OCI-LY7 (cell line): ENCODE measurements around the gene RTL9.
"Not testable (repeated sequence)": the region's sequence is repeated elsewhere in the genome, so short reads cannot be mapped to it uniquely, and the experiment has no call there.

Source experiments
- EZH2phosphoT487 ChIP-seq: fragments of 200-600 bp; sonication (generic); IDR thresholded peaks from 2 replicates; pipeline ENCODE4 v1.6.1; 2018; ENCODE audit warnings: low read depth, borderline replicate concordance, mild to moderate bottlenecking, mixed run types, antibody characterized with exemption, low read length, moderate library complexity, mixed read lengths
- TF ChIP-seq, protein P1 (sequence below): fragments of 200-600 bp; sonication (generic); conservative IDR thresholded peaks from 2 replicates; pipeline ENCODE4 v1.5.1; 2014; ENCODE audit warnings: mild to moderate bottlenecking, antibody characterized with exemption, low read length, moderate library complexity, mixed read lengths

DNA sequence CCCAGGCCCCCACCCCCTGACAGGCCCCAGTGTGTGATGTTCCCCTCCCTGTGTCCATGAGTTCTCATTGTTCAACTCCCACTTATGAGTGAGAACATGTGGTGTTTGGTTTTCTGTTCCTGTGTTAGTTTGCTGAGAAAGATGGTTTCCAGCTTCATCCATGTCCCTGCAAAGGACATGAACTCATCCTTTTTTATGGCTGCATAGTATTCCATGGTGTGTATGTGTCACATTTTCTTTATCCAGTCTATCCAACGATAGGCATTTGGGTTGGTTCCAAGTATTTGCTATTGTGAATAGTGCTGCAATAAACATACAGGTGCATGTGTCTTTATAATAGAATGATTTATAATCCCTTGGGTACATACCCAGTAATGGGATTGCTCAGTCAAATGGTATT is 30.0 kb upstream of the RTL9 start:
- TF ChIP-seq, protein P1, sequence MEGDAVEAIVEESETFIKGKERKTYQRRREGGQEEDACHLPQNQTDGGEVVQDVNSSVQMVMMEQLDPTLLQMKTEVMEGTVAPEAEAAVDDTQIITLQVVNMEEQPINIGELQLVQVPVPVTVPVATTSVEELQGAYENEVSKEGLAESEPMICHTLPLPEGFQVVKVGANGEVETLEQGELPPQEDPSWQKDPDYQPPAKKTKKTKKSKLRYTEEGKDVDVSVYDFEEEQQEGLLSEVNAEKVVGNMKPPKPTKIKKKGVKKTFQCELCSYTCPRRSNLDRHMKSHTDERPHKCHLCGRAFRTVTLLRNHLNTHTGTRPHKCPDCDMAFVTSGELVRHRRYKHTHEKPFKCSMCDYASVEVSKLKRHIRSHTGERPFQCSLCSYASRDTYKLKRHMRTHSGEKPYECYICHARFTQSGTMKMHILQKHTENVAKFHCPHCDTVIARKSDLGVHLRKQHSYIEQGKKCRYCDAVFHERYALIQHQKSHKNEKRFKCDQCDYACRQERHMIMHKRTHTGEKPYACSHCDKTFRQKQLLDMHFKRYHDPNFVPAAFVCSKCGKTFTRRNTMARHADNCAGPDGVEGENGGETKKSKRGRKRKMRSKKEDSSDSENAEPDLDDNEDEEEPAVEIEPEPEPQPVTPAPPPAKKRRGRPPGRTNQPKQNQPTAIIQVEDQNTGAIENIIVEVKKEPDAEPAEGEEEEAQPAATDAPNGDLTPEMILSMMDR, result not testable (repeated sequence)
- not testable (repeated sequence) for TF ChIP-seq EZH2phosphoT487
